HEK293T (cell line): ENCODE measurements around the gene EWSR1.
"Not testable (repeated sequence)": the region's sequence is repeated elsewhere in the genome, so short reads cannot be mapped to it uniquely, and the experiment has no call there.

ENCODE experiments used
- CTCF ChIA-PET: fragments of 350-600 bp; formaldehyde crosslinking; extraction: SDS; loops from one replicate; lab custom pipeline; 2021; ENCODE audit warnings: antibody characterized with exemption, inconsistent platforms; lab: Yijun Ruan, JAX
- POLR2A ChIA-PET: fragments of 350-600 bp; formaldehyde crosslinking; extraction: SDS; loops from one replicate; lab custom pipeline; 2020; ENCODE audit warnings: antibody characterized with exemption, inconsistent platforms; lab: Yijun Ruan, JAX
- DNase-seq: peaks from one replicate; pipeline ENCODE4 v3.0.0; 2012; ENCODE audit warnings: mixed read lengths; ENCODE audit errors: extremely low spot score
- ARNT ChIP-seq: fragments of 450-650 bp; IDR thresholded peaks from 2 replicates; pipeline ENCODE4 v1.6.1; 2017; ENCODE audit warnings: mild to moderate bottlenecking
- BHLHE40 ChIP-seq: fragments of 450-650 bp; IDR thresholded peaks from 2 replicates; pipeline ENCODE4 v1.6.1; 2016; ENCODE audit warnings: mild to moderate bottlenecking, moderate library complexity, borderline replicate concordance
- CTBP1 ChIP-seq: fragments of 450-650 bp; IDR thresholded peaks from 2 replicates; pipeline ENCODE4 v1.6.1; 2016; ENCODE audit warnings: borderline replicate concordance
- ELF4 ChIP-seq: fragments of 450-650 bp; IDR thresholded peaks from 2 replicates; pipeline ENCODE4 v1.6.1; 2017; ENCODE audit warnings: antibody characterized with exemption
- FOXA1 ChIP-seq: fragments of 450-650 bp; IDR thresholded peaks from 2 replicates; pipeline ENCODE4 v1.6.1; 2016; ENCODE audit warnings: mild to moderate bottlenecking
- FOXK2 ChIP-seq: fragments of 450-650 bp; IDR thresholded peaks from 2 replicates; pipeline ENCODE4 v1.6.1; 2016; ENCODE audit warnings: mild to moderate bottlenecking
- FOXM1 ChIP-seq: fragments of 450-650 bp; IDR thresholded peaks from 2 replicates; pipeline ENCODE4 v1.6.1; 2017; ENCODE audit warnings: mild to moderate bottlenecking, borderline replicate concordance
- HDGF ChIP-seq: fragments of 450-650 bp; IDR thresholded peaks from 2 replicates; pipeline ENCODE4 v1.6.1; 2017; ENCODE audit warnings: antibody characterized with exemption, borderline replicate concordance
- L3MBTL2 ChIP-seq: fragments of 450-650 bp; conservative IDR thresholded peaks from 2 replicates; pipeline ENCODE4 v1.6.1; 2016; ENCODE audit warnings: mild to moderate bottlenecking
- LEF1 ChIP-seq: fragments of 450-650 bp; IDR thresholded peaks from 2 replicates; pipeline ENCODE4 v1.6.1; 2017; ENCODE audit warnings: mild to moderate bottlenecking, borderline replicate concordance
- NFRKB ChIP-seq: fragments of 450-650 bp; IDR thresholded peaks from 2 replicates; pipeline ENCODE4 v1.6.1; 2016; ENCODE audit warnings: mild to moderate bottlenecking, moderate library complexity
- PKNOX1 ChIP-seq: fragments of 450-650 bp; IDR thresholded peaks from 2 replicates; pipeline ENCODE4 v1.6.1; 2016
- SP1 ChIP-seq: fragments of 450-650 bp; IDR thresholded peaks from 2 replicates; pipeline ENCODE4 v1.6.1; 2017
- SUZ12 ChIP-seq: fragments of 450-650 bp; IDR thresholded peaks from 2 replicates; pipeline ENCODE4 v1.6.1; 2016; ENCODE audit warnings: mild to moderate bottlenecking
- TARDBP ChIP-seq: fragments of 450-650 bp; IDR thresholded peaks from 2 replicates; pipeline ENCODE4 v1.6.1; 2016
- ZNF384 ChIP-seq: fragments of 450-650 bp; IDR thresholded peaks from 2 replicates; pipeline ENCODE4 v1.6.1; 2016

Gene EWSR1

DNA sequence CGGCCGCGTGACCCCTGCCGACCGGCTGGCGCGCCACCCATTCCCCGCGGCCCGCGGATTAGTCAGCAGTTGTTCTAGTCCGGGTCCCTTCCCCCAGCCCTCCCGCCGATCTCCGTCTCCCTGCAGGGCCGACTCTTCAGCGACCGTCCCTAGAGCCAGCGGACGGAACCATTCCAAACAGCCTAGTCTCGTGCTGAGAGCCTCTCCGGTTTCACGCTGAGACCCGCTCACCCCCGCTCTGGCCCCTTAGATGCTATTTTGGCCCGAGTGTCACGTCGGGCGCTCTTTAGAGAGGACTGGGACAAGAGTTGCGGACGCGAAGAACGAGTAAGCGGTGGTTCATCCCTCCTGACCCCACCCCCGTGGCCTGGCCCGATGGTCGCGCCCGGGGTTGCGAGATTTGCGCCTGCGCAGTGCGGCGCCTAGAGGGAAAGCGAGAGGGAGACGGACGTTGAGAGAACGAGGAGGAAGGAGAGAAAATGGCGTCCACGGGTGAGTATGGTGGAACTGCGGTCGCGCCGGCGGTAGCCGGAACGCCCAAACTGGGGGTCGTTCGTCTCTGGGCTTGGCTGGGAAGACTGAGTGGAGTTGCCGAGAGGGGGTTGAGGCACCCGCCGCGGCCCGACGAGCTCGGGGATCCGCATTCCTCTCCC, at the start of gene EWSR1, which contains the start of gene RHBDD3:
EWSR1 (plus strand) TSS at position 411 of the 653 bp plus-strand sequence; CDS start at position 480, 69 bp downstream.
RHBDD3 (minus strand) TSS at position 124 of the 653 bp plus-strand sequence. CDS start 2,355 bp downstream, outside the sequence.
- POLR2A ChIA-PET: interaction anchor here (0.7 to 1.0 kb wide), 2 partner anchors 11 kb away, joined by 3 read pairs; no protein-coding TSS in a partner anchor
- CTCF ChIA-PET: interaction anchor here (1.2 kb wide), 1 partner anchor 22 kb away, joined by 6 read pairs; no protein-coding TSS in a partner anchor
- TF ChIP-seq NFRKB (peak; percentile 95), LEF1 (no peak; the same call in 1 of the 2 replicates), SP1 (no peak), FOXK2 (no peak), FOXM1 (peak; percentile 84; the same call in 1 of the 2 replicates), TARDBP (peak; percentile 55; the same call in 1 of the 2 replicates), ELF4 (peak; percentile 44; the same call in 1 of the 2 replicates), BHLHE40 (peak; percentile 99), L3MBTL2 (peak; percentile 11; the same call in 1 of the 2 replicates), ZNF384 (no peak), HDGF (no peak)
- peak; percentile 97 for DNase-seq

DNA sequence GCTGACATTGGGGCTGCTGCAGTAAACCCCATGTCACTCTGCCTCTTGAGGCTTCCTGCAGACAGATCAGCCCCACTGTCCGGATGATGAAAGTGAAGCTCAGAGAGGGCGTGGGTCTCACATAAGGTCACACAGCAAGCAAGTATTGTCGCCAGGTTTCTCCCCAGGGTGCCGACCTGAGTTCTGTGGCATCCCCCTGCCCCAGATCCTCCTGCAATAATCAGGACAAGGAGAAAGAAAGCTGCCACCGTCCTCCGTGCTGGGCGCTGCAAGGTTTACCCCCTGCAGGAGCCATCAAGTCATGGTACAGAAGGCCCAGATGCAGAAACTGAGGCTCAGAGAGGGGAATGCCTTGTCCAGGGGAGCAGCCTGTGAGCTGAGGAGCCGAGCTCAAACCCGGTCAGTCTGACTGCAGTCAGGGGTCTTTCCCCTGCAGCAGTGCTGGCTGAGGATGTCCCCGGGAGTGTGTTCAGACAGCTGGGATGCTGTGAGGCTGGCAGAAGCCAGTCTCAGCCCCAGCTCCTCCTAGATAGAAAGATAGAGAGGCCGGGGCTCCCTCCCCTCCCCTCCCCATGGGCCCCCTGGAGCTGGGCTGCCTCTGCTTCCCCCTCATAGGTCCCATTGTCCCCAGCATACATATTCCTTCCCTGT, 49.2 kb upstream of the EWSR1 start:
- CTCF ChIA-PET: interaction anchor here (1.2 kb wide), 2 partner anchors 10 to 26 kb away, joined by 3 read pairs; no protein-coding TSS in a partner anchor

DNA sequence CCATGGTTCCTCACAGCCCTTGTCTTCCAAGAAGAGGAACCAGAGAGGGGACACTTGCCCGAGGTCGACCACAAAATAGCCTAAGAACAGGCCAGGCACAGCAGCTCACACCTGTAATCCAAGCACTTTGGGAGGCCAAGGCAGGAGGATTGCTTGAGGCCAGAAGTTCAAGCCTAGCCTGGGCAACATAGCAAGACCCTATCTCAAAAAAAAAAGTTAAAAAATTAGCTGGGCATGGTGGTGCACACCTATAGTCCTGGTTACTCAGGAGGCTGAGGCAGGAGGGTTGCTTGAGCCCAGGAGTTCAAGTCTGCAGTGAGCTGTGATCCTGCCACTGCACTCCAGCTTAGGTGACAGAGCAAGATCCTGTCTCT, 48.7 kb upstream of the EWSR1 start:
- POLR2A ChIA-PET, CTCF ChIA-PET, DNase-seq: not testable (repeated sequence)

More for the DNA sequence above, 49.2 kb upstream of the EWSR1 start:
- no peak for TF ChIP-seq ZNF384
- TF ChIP-seq NFRKB: no peak
- TF ChIP-seq FOXK2: no peak
- no peak for TF ChIP-seq FOXA1
- TF ChIP-seq SUZ12: no peak
- TF ChIP-seq FOXM1: no peak
- TF ChIP-seq CTBP1: no peak
- no peak for TF ChIP-seq TARDBP
- TF ChIP-seq LEF1: no peak
- TF ChIP-seq SP1: no peak
- no peak for TF ChIP-seq HDGF
- TF ChIP-seq L3MBTL2: no peak
- no peak for TF ChIP-seq BHLHE40
- TF ChIP-seq PKNOX1: no peak
- TF ChIP-seq ELF4: no peak
- no peak for TF ChIP-seq ARNT
- no peak for DNase-seq
- POLR2A ChIA-PET: interaction anchor here (1.6 kb wide), 1 partner anchor 13 kb away, joined by 3 read pairs; no protein-coding TSS in a partner anchor

- POLR2A ChIA-PET: interaction anchor here (1.1 to 1.2 kb wide), 2 partner anchors 14 to 46 kb away, joined by 3 to 7 read pairs; partner anchors contain the start of gene EMID1
- no peak for DNase-seq
- CTCF ChIA-PET: no interaction called here
- TF ChIP-seq ZNF384 (no peak), FOXM1 (no peak), BHLHE40 (no peak), NFRKB (no peak), ARNT (no peak), ELF4 (no peak), SP1 (no peak), CTBP1 (no peak), HDGF (no peak)
Observed at GRCh38 chr22:29219881-29220670, 48.0 kb upstream of the EWSR1 start.

DNA sequence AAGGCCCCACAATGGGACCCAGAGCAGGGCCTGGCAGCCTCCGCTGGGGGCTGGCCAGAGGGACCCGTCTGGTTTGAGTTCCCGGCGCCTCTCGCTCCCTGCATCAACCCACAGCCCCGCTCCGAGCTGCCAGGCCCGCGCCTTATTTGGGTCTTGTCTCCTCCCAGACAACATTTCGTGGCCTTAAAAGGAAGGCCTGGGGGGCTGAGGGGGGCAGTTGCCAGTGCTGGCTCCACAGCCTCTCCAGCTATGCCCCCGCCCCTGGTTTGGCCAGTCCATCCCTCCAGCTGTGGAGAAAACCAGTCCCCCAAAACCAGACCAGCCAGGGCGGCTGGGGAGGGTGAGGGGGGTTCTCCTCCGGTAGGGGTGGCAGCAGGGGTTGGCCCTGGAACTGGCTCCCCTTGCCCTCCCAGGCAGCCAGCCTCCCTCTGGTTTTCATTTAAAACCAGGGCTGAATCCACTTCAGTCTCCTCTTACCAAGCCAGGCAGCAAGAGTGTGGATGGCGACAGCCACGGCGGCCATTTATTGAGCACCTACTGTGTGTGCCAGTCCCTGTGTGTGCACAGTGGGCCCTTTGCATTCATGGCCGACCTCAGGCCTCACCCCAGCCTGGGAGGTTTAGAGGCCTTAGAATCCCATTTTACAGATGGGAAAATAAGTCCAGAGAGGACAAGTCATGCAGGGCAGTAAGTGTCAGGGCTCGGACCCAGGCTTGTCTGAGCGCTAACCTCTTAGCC, 43.8 kb upstream of the EWSR1 start:
- ChIA-PET POLR2A (no interaction called here), CTCF (no interaction called here)
- DNase-seq: no peak
- no peak for TF ChIP-seq FOXK2
- no peak for TF ChIP-seq ZNF384
- TF ChIP-seq FOXA1: no peak

DNA sequence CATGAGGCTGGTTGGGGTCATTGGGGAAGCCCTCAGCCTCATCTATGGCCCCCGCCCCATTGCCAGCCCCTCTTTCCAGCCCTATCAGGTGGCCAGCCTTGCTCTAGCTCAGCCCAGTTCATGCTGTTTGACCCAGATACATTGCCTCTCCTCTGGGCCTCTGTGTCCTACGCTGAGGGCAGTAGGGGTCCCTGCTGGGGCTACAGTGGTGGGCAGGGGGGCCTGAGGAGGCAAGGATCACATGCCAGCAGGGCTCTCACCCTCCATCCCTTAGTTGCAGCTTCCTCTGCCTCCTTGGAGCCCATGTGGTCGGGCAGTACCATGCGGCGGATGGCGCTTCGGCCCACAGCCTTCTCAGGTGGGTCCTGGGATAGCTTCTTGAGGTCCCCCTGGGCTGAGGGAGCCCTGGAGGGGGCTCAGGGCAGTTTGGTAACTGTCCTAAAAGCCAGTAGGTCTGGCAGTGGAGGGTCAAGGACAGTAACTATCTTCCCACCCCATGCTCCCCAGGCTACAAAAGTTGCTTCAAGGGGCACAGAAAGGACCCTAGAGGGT, 43.1 kb upstream of the EWSR1 start:
- TF ChIP-seq SP1 (no peak), FOXM1 (no peak), HDGF (no peak), ELF4 (no peak), LEF1 (no peak), BHLHE40 (no peak), FOXA1 (no peak), PKNOX1 (no peak), CTBP1 (no peak), L3MBTL2 (no peak)
- DNase-seq: no peak
- ChIA-PET POLR2A (no interaction called here), CTCF (no interaction called here)
